OCI-LY7 (cell line): ENCODE results near the gene APOBEC3G. TPM values are rescaled to one million over a fixed set of nuclear protein-coding genes. Genes with fewer than 3 reads are reported as not detected.

ENCODE experiments used
- BruUV-seq: library from RNA; stranded (reverse); fragments of 400-500 nt; replicated peaks from 2 replicates; lab custom pipeline; 2021; lab: Mats Ljungman, UMichigan
- CTCF ChIA-PET: fragments of 300-600 bp; sonication (Branson Sonifier 250); formaldehyde crosslinking; loops from one replicate; lab custom pipeline; 2022; ENCODE audit warnings: antibody characterized with exemption; ENCODE audit not compliant: unreplicated experiment; lab: Charles Lee
- POLR2A ChIA-PET: fragments of 300-600 bp; sonication (Branson Sonifier 250); formaldehyde crosslinking; loops from one replicate; lab custom pipeline; 2022; ENCODE audit warnings: antibody characterized with exemption; lab: Charles Lee
- DNase-seq: peaks from one replicate; pipeline ENCODE4 v3.0.0-alpha.2; 2015; ENCODE audit warnings: low spot score
- H2AFZ ChIP-seq: fragments of 200-600 bp; sonication (generic), shearing (Covaris generic); 2 replicates; pipeline ENCODE4 v1.6.1; 2014; ENCODE audit warnings: mild to moderate bottlenecking, antibody characterized with exemption, low read length, moderate library complexity
- H3K27ac ChIP-seq: fragments of 200-600 bp; sonication (generic); 2 replicates; pipeline ENCODE4 v1.5.1; 2014; ENCODE audit warnings: mixed run types, low read depth, mild to moderate bottlenecking, moderate library complexity, low read length, inconsistent platforms; ENCODE audit not compliant: poor library complexity, severe bottlenecking
- H3K36me3 ChIP-seq: fragments of 200-600 bp; sonication (generic); 2 replicates; pipeline ENCODE4 v1.6.1; 2014; ENCODE audit warnings: mild to moderate bottlenecking, antibody characterized with exemption, low read length, moderate library complexity, mixed read lengths; ENCODE audit not compliant: insufficient read depth
- H3K4me1 ChIP-seq: fragments of 200-600 bp; sonication (generic); 2 replicates; pipeline ENCODE4 v1.5.1; 2014; ENCODE audit warnings: mild to moderate bottlenecking, low read length; ENCODE audit not compliant: insufficient read depth, poor library complexity, severe bottlenecking
- H3K4me2 ChIP-seq: fragments of 200-600 bp; sonication (generic); 2 replicates; pipeline ENCODE4 v1.6.1; 2014; ENCODE audit warnings: mild to moderate bottlenecking, low read length
- H3K4me3 ChIP-seq: fragments of 200-600 bp; sonication (generic); 2 replicates; pipeline ENCODE4 v1.5.1; 2014; ENCODE audit warnings: mild to moderate bottlenecking, low read depth, low read length; ENCODE audit not compliant: poor library complexity, severe bottlenecking
- H3K79me2 ChIP-seq: fragments of 200-600 bp; sonication (generic); 2 replicates; pipeline ENCODE4 v1.6.1; 2016; ENCODE audit warnings: low read depth, mild to moderate bottlenecking, low read length, moderate library complexity, mixed read lengths; ENCODE audit not compliant: insufficient read depth
- H3K9me2 ChIP-seq: fragments of 200-600 bp; sonication (generic); 2 replicates; pipeline ENCODE4 v1.6.1; 2016; ENCODE audit warnings: mild to moderate bottlenecking, low read length, mixed read lengths; ENCODE audit not compliant: insufficient read depth
- H3K9me3 ChIP-seq: fragments of 200-600 bp; sonication (generic); 2 replicates; pipeline ENCODE4 v1.6.1; 2014; ENCODE audit warnings: mild to moderate bottlenecking, mixed run types, low read length, mixed read lengths
- H4K20me1 ChIP-seq: fragments of 200-600 bp; sonication (generic); 2 replicates; pipeline ENCODE4 v1.6.1; 2014; ENCODE audit warnings: mild to moderate bottlenecking, antibody characterized with exemption, low read length, moderate library complexity, mixed read lengths; ENCODE audit not compliant: insufficient read depth
- EZH2phosphoT487 ChIP-seq: fragments of 200-600 bp; sonication (generic); IDR thresholded peaks from 2 replicates; pipeline ENCODE4 v1.6.1; 2018; ENCODE audit warnings: low read depth, borderline replicate concordance, mild to moderate bottlenecking, mixed run types, antibody characterized with exemption, low read length, moderate library complexity, mixed read lengths
- intact Hi-C: fragments of 100-400 bp; cut with micrococcal nuclease; formaldehyde crosslinking; loops from one replicate; pipeline ENCODE4 v1.10.0; 2022; ENCODE audit not compliant: unreplicated experiment
- total RNA-seq, 2 experiments: library from RNA; depleted of rRNA in 1 of 2; stranded (reverse); fragments of >200 nt in 1 of 2; shearing (Covaris generic) in 1 of 2; gene quantifications; 2 replicates each; pipeline ENCODE4 v1.2.3, GENCODE V29; 2014 to 2022
- TF ChIP-seq, protein P1 (sequence below): fragments of 200-600 bp; sonication (generic); conservative IDR thresholded peaks from 2 replicates; pipeline ENCODE4 v1.5.1; 2014; ENCODE audit warnings: mild to moderate bottlenecking, antibody characterized with exemption, low read length, moderate library complexity, mixed read lengths

APOBEC3G gene
- total RNA-seq, 2 experiments from 2014 or later = 36.7 to 60.2 TPM

DNA sequence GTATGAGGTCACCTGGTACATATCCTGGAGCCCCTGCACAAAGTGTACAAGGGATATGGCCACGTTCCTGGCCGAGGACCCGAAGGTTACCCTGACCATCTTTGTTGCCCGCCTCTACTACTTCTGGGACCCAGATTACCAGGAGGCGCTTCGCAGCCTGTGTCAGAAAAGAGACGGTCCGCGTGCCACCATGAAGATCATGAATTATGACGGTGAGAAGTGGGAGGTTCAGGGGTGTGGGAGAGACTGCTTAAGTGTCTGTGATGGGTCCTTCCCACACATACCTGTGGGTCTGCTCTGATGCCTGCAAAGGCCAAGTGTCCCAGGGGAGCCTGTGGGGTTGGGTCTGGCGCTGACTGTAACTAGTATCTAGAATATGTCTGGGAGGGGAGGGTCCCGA is 3.9 kb downstream of the APOBEC3G start:
- no peak overlapping the region for H2AFZ ChIP-seq
- TF ChIP-seq, protein P1, sequence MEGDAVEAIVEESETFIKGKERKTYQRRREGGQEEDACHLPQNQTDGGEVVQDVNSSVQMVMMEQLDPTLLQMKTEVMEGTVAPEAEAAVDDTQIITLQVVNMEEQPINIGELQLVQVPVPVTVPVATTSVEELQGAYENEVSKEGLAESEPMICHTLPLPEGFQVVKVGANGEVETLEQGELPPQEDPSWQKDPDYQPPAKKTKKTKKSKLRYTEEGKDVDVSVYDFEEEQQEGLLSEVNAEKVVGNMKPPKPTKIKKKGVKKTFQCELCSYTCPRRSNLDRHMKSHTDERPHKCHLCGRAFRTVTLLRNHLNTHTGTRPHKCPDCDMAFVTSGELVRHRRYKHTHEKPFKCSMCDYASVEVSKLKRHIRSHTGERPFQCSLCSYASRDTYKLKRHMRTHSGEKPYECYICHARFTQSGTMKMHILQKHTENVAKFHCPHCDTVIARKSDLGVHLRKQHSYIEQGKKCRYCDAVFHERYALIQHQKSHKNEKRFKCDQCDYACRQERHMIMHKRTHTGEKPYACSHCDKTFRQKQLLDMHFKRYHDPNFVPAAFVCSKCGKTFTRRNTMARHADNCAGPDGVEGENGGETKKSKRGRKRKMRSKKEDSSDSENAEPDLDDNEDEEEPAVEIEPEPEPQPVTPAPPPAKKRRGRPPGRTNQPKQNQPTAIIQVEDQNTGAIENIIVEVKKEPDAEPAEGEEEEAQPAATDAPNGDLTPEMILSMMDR = no peak
- TF ChIP-seq EZH2phosphoT487 = no peak
- no TSS peak for BruUV-seq
- no peaks in the 10 kb centered on the region for H4K20me1 ChIP-seq
- no peak overlapping the region for H3K4me3 ChIP-seq
- POLR2A ChIA-PET = interaction anchor here (1.0 kb wide), 1 partner anchor 78 kb away, joined by 3 read pairs; no protein-coding TSS in a partner anchor
- CTCF ChIA-PET = no interaction called here
- DNase-seq = no peak
- peaks cover 13% of the 10 kb centered on the region; the same call in 1 of the 2 replicates for H3K79me2 ChIP-seq
- H3K9me3 ChIP-seq = no peaks in the 10 kb centered on the region
- intact Hi-C loops = no loop called here
- no peak overlapping the region for H3K4me2 ChIP-seq
- H3K36me3 ChIP-seq = peaks cover 10% of the 10 kb centered on the region; the same call in 1 of the 2 replicates
- peaks cover 52% of the 10 kb centered on the region for H3K4me1 ChIP-seq
- no peak overlapping the region for H3K27ac ChIP-seq
- no peaks in the 10 kb centered on the region for H3K9me2 ChIP-seq

DNA sequence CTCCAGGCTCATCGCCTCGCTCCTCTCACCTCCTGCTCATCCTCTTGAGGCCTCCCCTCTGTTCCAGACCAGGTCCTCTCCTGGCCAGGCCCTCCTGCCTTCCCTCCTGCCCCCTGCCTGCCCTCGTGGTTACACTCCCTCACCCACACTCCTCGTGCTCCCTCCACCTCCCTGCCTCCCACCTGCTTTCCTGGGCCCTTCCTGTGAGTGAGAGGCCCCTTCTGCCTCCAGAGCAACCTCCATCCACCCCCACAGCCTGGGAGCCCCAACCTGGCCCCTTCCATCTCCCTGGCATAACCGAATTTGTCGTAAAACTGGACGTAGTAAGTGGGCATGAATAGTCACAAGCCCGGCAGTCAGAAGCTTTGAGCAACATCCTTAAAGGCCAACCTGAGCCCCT is 4.5 kb downstream of the APOBEC3G start:
- H3K9me3 ChIP-seq = no peaks in the 10 kb centered on the region
- peaks cover 47% of the 10 kb centered on the region for H3K4me1 ChIP-seq
- H3K4me2 ChIP-seq = no peak overlapping the region
- no peak overlapping the region for H3K27ac ChIP-seq
- POLR2A ChIA-PET = no interaction called here
- H2AFZ ChIP-seq = no peak overlapping the region
- peaks cover 13% of the 10 kb centered on the region; the same call in 1 of the 2 replicates for H3K79me2 ChIP-seq
- H3K4me3 ChIP-seq = no peak overlapping the region
- no peaks in the 10 kb centered on the region for H3K9me2 ChIP-seq
- intact Hi-C loops = no loop called here
- H3K36me3 ChIP-seq = peaks cover 10% of the 10 kb centered on the region; the same call in 1 of the 2 replicates
- no peak for DNase-seq
- no peak for TF ChIP-seq EZH2phosphoT487
- TF ChIP-seq, protein P1 = no peak
- CTCF ChIA-PET = no interaction called here
- BruUV-seq = no TSS peak
- H4K20me1 ChIP-seq = no peaks in the 10 kb centered on the region
